Measurements from ENCODE around the gene LPP.

DNA sequence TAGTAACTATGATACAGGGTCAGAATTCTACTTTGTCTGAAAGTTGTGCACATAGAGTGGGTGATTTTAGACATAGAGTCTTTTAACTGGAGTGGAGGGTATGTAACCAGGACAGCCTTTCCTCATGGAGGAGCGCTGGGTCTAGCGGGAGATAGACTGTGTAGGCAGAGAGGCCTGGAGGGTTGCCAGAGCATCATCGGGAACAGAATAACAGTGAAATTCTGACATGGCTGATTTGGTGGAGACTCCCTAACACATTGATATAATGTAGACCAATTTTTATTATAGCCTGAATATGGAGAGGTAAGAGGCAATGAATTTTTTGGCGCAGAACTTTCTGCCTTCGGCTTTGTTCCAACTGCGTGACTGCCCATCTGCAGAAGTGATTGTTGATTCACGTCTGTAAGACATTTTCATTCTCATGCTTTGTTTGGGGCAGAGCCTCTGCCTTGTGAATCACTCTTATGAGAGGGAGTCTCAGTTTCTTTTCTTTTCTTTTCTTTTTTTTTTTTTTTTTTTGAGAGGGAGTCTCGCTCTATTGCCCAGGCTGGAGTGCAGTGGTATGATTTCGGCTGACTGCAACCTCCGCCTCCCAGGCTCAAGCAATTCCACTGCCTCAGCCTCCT, 16.0 kb downstream of the LPP start:
- TF ChIP-seq, protein P1, sequence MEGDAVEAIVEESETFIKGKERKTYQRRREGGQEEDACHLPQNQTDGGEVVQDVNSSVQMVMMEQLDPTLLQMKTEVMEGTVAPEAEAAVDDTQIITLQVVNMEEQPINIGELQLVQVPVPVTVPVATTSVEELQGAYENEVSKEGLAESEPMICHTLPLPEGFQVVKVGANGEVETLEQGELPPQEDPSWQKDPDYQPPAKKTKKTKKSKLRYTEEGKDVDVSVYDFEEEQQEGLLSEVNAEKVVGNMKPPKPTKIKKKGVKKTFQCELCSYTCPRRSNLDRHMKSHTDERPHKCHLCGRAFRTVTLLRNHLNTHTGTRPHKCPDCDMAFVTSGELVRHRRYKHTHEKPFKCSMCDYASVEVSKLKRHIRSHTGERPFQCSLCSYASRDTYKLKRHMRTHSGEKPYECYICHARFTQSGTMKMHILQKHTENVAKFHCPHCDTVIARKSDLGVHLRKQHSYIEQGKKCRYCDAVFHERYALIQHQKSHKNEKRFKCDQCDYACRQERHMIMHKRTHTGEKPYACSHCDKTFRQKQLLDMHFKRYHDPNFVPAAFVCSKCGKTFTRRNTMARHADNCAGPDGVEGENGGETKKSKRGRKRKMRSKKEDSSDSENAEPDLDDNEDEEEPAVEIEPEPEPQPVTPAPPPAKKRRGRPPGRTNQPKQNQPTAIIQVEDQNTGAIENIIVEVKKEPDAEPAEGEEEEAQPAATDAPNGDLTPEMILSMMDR (IDR thresholded peaks at IDR 0.05; ENCODE audit: low read length): no peak
- TF ChIP-seq EZH2phosphoT487 (IDR thresholded peaks at IDR 0.05; ENCODE audit: low read length): no peak

Measured in MM.1S (cell line).